ENCODE measurements around the gene ATAD3B. TPM values are rescaled to one million over a fixed set of nuclear protein-coding genes. Genes with fewer than 3 reads are reported as not detected.

The ATAD3B gene
- total RNA-seq, 1 donor from 2014 or later: 34.9 TPM

- Mint-ChIP-seq H3K9me3 (ENCODE audit: unreplicated experiment) (peaks cover 7% of the 10 kb centered on the region), H3K36me3 (ENCODE audit: unreplicated experiment) (no peaks in the 10 kb centered on the region), H3K27me3 (ENCODE audit: unreplicated experiment) (peaks cover 8% of the 10 kb centered on the region), H3K4me1 (ENCODE audit: low read depth, unreplicated experiment) (peaks cover 4% of the 10 kb centered on the region), H3K4me3 (ENCODE audit: unreplicated experiment) (no peak overlapping the region), H3K27ac (ENCODE audit: unreplicated experiment) (peak overlapping the region; percentile 8)
- no peak for TF ChIP-seq CTCF (IDR thresholded peaks at IDR 0.05; ENCODE audit: partially characterized antibody, unreplicated experiment)
- DNase-seq: peak; percentile 19
Measured at GRCh38 chr1:1541956-1542765, 70.6 kb downstream of the ATAD3B start.

- TF ChIP-seq CTCF (IDR thresholded peaks at IDR 0.05; ENCODE audit: partially characterized antibody, unreplicated experiment): no peak
- no peak overlapping the region for H3K4me3 Mint-ChIP-seq (ENCODE audit: unreplicated experiment)
Measured at GRCh38 chr1:1542766-1543705, 71.5 kb downstream of the ATAD3B start.

DNA sequence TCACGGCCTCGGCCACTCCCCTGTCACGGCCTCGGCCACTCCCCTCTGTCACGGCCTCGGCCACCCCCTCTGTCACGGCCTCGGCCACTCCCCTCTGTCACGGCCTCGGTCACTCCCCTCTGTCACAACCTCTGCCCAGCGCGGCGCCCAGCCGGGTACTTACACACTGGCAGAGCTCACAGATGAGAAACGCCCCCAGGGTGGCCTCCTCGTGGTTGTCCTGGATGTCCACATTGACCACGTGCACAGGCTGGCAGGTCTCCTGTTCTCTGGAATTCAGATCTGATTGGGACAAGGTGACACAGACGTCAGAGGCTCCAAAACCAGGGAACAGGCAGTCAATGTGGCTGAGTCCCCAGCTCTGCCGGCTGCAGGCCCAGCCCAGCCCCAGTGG, 72.1 kb downstream of the ATAD3B start:
- Mint-ChIP-seq H3K27me3 (ENCODE audit: unreplicated experiment) (peaks cover 6% of the 10 kb centered on the region), H3K4me1 (ENCODE audit: low read depth, unreplicated experiment) (peaks cover 2% of the 10 kb centered on the region), H3K9me3 (ENCODE audit: unreplicated experiment) (peaks cover 5% of the 10 kb centered on the region), H3K4me3 (ENCODE audit: unreplicated experiment) (no peak overlapping the region), H3K27ac (ENCODE audit: unreplicated experiment) (no peak overlapping the region), H3K36me3 (ENCODE audit: unreplicated experiment) (no peaks in the 10 kb centered on the region)
- DNase-seq: no peak
- TF ChIP-seq CTCF (IDR thresholded peaks at IDR 0.05; ENCODE audit: partially characterized antibody, unreplicated experiment): no peak

More at GRCh38 chr1:1542766-1543705, 71.5 kb downstream of the ATAD3B start:
- H3K27ac Mint-ChIP-seq (ENCODE audit: unreplicated experiment): no peak overlapping the region
- no peak for DNase-seq
- peaks cover 5% of the 10 kb centered on the region for H3K9me3 Mint-ChIP-seq (ENCODE audit: unreplicated experiment)
- H3K4me1 Mint-ChIP-seq (ENCODE audit: low read depth, unreplicated experiment): peaks cover 4% of the 10 kb centered on the region
- H3K36me3 Mint-ChIP-seq (ENCODE audit: unreplicated experiment): no peaks in the 10 kb centered on the region
- H3K27me3 Mint-ChIP-seq (ENCODE audit: unreplicated experiment): peaks cover 8% of the 10 kb centered on the region

- Mint-ChIP-seq H3K36me3 (ENCODE audit: unreplicated experiment) (no peaks in the 10 kb centered on the region), H3K27me3 (ENCODE audit: unreplicated experiment) (peaks cover 3% of the 10 kb centered on the region), H3K4me1 (ENCODE audit: low read depth, unreplicated experiment) (no peaks in the 10 kb centered on the region), H3K27ac (ENCODE audit: unreplicated experiment) (no peak overlapping the region), H3K9me3 (ENCODE audit: unreplicated experiment) (peaks cover 5% of the 10 kb centered on the region), H3K4me3 (ENCODE audit: unreplicated experiment) (no peak overlapping the region)
- no peak for TF ChIP-seq CTCF (IDR thresholded peaks at IDR 0.05; ENCODE audit: partially characterized antibody, unreplicated experiment)
- no peak for DNase-seq
Measured at GRCh38 chr1:1544544-1544943, 73.0 kb downstream of the ATAD3B start.

Other genes with a start within 250 kb of the ATAD3B start
- 89.2 TPM for gene SDF4, start 239.8 kb upstream of the ATAD3B start, total RNA-seq (ENCODE audit: unreplicated experiment)
- 30.0 TPM for gene B3GALT6, start 239.5 kb upstream of the ATAD3B start, total RNA-seq (ENCODE audit: unreplicated experiment)
- 9.1 TPM for gene C1QTNF12, start 225.0 kb upstream of the ATAD3B start, total RNA-seq (ENCODE audit: unreplicated experiment)
- gene UBE2J2, start 197.9 kb upstream of the ATAD3B start, total RNA-seq (ENCODE audit: unreplicated experiment): 88.1 TPM
- 8.4 TPM for gene SCNN1D, start 191.3 kb upstream of the ATAD3B start, total RNA-seq (ENCODE audit: unreplicated experiment)
- gene ACAP3, start 163.8 kb upstream of the ATAD3B start, total RNA-seq (ENCODE audit: unreplicated experiment): 1,099 TPM
- 45.5 TPM for gene PUSL1, start 163.2 kb upstream of the ATAD3B start, total RNA-seq (ENCODE audit: unreplicated experiment)
- gene INTS11, start 147.1 kb upstream of the ATAD3B start, total RNA-seq (ENCODE audit: unreplicated experiment): 147 TPM
- gene CPTP, start 147.0 kb upstream of the ATAD3B start, total RNA-seq (ENCODE audit: unreplicated experiment): 18.7 TPM
- gene TAS1R3, start 140.5 kb upstream of the ATAD3B start, total RNA-seq (ENCODE audit: unreplicated experiment): 1.3 TPM
- 124 TPM for gene DVL1, start 122.3 kb upstream of the ATAD3B start, total RNA-seq (ENCODE audit: unreplicated experiment)
- 7.7 TPM for gene MXRA8, start 113.2 kb upstream of the ATAD3B start, total RNA-seq (ENCODE audit: unreplicated experiment)
- gene AURKAIP1, start 96.6 kb upstream of the ATAD3B start, total RNA-seq (ENCODE audit: unreplicated experiment): 130 TPM
- gene CCNL2, start 72.4 kb upstream of the ATAD3B start, total RNA-seq (ENCODE audit: unreplicated experiment): 394 TPM
- 98.6 TPM for gene MRPL20, start 64.5 kb upstream of the ATAD3B start, total RNA-seq (ENCODE audit: unreplicated experiment)
- 38.4 TPM for gene ANKRD65, start 50.5 kb upstream of the ATAD3B start, total RNA-seq (ENCODE audit: unreplicated experiment)
- 56.9 TPM for gene VWA1, start 36.1 kb upstream of the ATAD3B start, total RNA-seq (ENCODE audit: unreplicated experiment)
- 10.2 TPM for gene ATAD3C, start 22.1 kb upstream of the ATAD3B start, total RNA-seq (ENCODE audit: unreplicated experiment)
- 32.1 TPM for gene ATAD3A, start 40.4 kb downstream of the ATAD3B start, total RNA-seq (ENCODE audit: unreplicated experiment)
- 24.4 TPM for gene TMEM240, start 68.9 kb downstream of the ATAD3B start, total RNA-seq (ENCODE audit: unreplicated experiment)
- 123 TPM for gene SSU72, start 103.1 kb downstream of the ATAD3B start, total RNA-seq (ENCODE audit: unreplicated experiment)
- gene FNDC10, start 128.4 kb downstream of the ATAD3B start, total RNA-seq (ENCODE audit: unreplicated experiment): 11.9 TPM
- gene MIB2, start 143.7 kb downstream of the ATAD3B start, total RNA-seq (ENCODE audit: unreplicated experiment): 77.7 TPM
- 162 TPM for gene MMP23B, start 160.4 kb downstream of the ATAD3B start, total RNA-seq (ENCODE audit: unreplicated experiment)
- gene CDK11B, start 187.2 kb downstream of the ATAD3B start, total RNA-seq (ENCODE audit: unreplicated experiment): 32.7 TPM
- gene SLC35E2B, start 221.0 kb downstream of the ATAD3B start, total RNA-seq (ENCODE audit: unreplicated experiment): 151 TPM

Measured in glutamatergic neuron (in vitro differentiated cells).